Fibroblast of skin of scalp (primary cell): Measurements from ENCODE around the gene GRAP.

Source experiments
- DNase-seq: peaks from one replicate; pipeline ENCODE4 v3.0.0-alpha.2; 2013

GRAP gene

DNA sequence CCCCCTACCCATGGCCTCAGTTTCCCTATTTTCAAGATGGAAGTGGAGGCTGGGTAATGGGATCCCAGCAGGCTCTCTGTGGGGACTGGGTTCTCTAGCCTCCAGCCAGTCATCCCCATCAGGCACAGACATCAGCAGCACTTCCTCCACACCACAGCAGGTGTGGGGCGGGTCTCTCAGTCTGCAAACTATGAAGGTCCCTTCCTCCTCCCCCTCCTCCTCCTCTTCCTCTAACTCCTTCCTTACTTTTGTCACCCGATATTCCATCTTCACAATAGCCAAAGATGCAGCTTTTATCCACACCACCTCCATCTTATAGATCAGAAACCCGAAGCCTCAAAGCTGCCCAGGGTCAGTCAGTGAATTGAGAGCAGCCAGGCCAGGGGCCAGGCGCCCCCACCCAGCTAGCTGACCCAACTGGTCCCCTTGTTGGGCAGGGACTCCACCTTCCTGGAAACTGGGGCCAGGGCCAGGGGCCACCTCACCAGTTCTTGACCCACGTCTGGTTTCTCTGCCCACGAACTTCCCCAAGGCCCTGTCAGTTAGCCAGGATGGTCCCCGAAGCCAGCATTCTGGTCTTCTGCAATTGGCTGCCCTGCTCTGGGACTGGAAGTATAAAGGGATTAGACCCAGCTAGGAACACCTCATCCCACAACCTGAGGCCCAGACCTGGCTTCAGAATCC lies 44.7 kb downstream of the GRAP start:
- no peak for DNase-seq

DNA sequence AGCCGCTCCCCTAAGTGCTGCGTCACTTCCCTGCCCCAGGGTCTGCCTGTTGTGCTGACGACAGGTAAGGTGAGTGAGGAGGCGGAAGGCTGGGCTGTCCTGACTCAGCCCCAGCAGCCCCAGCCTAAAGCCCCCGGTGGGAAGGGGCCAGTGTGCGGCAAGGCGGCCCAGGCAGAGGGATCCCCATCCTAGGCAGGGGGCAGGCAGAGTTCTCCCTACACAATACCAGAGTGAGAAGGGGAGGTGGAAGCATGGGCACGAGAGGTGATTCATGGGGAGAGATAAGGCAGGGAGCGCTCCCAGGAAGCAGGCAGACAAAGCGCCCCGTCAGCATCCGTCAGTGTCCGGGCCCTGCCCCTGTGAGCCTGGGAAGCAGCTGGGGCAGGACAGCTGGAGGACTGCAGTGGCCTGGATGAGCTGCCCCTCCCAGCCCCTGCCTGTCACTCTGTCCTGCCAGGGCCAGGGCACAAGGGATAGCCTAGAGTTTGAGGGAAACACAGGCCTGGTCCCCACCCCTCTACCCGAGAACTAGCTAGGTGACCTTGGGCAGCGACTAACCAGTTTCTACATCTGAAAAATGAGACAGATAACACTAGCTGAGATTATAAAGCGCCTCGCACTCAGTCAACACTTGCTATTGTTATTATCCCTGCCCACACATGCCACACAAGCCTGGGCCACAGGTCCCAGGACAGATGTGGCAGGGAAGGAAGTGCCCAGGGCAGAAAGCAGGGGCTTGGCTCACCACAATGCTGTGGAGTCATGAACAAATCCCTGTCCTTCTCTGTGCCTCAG lies 46.0 kb downstream of the GRAP start:
- peak; percentile 12 for DNase-seq

DNA sequence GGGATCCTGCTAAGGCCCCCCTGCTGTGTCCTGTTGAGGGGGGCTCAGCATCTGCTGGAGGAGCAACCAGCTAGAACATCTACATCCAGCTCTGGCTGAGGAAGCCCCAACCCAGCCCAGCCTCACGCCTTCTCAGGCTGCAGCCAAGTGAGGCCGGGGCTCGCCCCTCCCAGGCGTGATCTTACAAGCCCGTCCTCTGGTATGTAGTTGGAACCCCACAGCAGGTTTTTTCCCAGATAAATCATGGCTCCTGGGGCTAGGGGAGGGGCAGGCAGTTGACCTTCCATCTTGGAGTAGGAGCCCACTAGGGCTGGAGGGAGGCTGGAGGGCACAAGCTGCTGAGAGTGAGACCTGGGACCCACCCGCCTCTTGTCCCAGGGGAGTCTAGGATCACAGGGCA lies 46.8 kb downstream of the GRAP start:
- no peak for DNase-seq

DNA sequence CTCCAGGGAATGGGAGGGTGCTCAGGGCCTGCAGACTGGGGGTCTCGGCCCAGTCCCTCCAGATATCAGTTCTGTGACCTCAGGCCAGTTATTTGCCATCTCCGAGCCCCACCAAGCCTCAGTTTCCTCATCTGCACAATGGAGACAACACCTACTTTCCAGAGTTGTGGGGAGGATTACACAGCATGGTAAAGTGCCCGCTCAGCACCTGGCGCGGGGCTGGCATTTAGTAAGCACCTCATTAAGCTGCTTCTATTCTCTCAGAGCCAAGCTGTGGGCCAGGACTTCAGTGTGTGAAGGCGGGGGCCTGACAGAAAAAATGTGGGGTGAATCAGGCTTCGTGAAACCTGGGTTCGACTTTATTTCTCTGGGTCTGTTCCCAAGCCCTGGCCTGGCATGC lies 47.4 kb downstream of the GRAP start:
- DNase-seq, result no peak

DNA sequence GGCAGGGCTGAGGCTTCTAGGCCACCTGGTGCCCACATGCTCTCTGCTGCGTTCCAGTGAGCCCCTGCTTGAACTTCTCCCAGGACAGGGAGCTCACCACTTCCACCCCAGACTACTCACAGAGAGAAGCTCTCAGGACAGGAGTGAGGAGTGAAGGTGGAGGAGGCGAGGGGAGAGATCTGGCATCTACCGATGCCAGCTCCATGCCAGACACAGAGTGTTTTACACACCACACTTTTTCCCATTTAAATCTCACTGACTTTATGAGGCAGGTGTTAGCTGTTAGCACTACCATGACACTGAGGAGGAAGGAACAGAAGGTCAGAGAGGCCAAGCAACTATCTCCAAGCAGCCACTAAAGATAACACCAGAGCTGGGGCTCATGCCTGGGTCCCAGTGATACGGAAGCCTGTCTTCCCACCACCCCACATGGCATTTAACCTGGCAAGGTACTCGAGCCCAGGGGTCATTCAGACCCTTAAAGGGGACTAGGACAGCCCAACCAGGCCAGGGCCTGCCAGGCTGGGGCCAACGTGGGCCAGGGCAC lies 49.0 kb downstream of the GRAP start:
- DNase-seq, result no peak

DNA sequence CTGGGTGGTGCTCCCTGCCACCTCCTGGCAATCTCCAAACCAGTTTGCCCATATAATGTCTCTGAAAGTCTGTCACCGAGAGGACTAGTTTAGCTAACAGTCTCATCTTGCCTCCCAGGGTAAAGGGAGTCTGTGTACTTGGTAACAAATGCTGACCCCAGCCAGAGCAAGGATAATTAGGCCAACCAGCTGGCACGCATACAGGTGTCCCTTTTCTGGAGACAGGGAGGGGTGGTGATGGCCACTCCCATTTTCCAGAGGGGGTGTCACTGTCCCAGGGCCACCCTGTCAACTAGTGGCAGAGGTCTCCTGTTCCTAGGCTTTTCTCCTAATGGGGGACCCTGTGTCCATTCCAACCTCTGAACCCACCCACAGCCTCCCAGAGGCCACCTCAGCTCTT lies 50.3 kb downstream of the GRAP start:
- no peak for DNase-seq

DNA sequence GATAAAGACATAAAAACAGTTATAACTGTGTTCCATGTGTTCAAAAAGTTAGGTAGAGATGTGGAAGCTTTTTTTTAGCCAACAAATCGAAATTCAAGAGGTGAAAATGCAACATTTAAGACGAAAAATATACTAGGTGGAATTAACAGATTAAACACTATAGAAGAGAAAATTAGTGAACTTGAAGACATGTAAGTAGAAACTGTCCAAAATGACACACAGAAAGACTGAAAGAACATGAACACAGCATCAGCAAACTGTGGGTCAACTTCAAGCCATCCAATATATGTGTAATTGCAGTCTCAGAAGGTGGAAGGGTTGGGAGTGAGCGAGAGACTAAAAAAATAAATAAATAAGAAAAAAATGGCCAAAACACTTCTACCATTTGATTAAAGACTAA lies 51.5 kb downstream of the GRAP start:
- no peak for DNase-seq

DNA sequence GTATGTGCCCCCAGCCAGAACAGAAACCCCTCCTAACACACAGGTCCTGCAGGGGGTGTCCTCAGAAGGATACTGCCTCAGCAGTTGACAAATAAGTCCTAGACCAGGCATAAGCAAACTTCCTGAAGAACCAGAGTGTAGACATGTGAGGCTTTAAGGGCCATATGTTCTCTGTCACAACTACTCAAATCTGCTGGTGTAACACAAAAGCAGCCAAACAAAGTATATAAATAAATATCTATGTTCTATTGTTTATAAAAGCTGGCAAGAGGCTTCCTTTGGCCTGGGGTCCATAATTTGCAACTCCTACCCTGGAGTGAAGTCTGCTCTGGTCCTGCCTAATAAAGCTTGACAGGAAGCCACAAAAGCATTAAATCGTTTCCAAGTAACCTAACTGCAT lies 52.1 kb downstream of the GRAP start:
- DNase-seq, result no peak

DNA sequence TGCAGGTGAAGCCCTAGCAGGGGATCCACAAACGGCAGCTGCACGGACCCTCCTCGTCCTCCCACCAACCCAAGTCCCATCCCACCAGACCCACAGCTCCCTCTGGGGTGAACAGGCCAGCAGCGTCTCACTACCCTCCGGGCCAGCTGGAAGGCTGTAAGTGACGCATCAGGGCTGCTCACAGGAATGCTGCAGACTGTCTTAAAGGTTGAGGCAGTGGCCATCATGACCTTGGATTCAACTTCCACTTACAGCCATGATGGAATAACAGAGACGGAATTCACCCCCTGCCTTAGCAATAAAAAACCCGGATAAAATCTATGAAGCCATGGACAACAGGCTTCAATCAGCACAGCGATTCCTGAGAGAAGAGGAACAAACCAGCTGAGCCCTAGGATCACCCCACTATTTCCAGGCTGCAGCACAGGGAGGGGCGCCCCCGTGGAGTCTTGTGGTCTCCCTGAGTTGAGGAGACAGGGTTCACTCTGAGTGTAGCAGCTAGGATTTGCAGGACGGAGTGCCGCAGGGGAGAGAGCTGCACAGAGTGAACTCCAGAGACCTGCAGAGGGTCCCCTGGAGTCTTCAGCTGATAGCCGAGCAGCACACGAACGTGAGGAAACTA lies 52.7 kb downstream of the GRAP start:
- peak; percentile 4 for DNase-seq

DNA sequence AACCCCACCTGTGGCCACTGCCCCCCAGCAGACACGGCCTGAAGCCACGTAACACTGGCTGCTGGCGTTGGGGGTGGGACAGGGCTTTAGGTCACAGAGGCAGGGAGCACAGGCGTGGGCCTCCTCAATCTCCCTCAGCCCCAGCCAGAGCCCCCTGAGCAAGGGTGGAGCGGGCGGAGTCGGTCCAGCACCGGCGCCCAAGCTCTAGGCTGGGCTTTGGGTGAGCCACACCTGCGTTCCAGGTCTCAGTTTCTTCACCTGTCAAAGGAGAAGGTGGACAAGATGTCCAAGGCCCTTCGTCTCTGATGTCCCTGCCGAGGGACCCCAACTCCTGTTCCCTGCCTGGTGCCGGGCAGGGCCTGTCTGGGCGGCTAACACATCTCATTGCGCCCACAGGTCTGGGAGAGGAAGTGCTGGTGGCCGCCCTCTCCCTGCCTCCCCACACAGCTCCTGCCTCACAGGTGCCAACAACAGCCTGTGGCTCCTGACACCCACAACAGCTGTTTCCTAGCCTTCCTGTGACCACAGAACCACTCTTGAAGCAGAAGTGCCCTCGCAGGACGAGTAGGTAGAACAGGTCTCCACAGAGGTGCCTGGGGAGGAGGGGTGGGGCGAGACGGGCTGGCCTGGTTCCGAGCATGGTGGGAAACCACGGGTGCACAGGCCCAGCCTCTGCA lies 54.2 kb downstream of the GRAP start:
- DNase-seq, result no peak

DNA sequence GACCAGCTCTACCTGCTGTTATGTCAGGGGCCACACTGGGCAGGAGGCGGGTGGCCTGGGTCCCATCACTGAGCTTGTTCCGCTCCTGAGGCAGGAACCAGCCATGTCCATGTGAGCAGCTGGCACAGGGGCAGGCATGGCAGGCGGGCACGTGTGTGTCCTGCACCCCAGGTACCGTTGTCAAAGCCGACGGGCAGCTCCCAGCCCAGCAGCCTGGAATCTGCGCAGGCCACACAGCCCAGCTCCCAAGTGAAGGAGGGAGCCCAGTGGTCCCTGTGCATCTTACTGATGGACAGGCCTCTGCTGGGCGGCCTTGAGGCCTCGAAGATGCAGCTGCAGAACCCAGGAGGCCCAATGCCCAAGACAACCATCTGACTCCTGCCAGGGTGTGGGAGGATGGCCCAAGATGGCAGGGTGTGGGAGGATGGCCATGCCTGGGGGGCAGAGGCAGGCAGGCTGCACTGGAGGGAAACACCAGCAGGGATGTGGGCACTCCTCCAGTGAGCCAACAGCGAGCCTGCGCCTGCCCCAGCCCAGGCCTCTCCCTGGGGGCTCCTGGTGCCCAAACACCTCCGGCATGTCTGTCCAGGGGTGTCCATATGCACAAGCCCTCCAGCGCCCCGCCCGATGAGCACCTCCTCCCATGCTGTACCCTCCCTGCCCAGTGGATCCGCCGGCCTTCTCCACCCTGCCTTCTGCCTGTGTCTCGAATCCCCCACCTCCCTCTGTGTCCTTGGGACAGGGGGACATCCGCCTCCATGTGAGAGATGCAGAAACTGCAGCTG lies 55.0 kb downstream of the GRAP start:
- DNase-seq, result no peak

DNA sequence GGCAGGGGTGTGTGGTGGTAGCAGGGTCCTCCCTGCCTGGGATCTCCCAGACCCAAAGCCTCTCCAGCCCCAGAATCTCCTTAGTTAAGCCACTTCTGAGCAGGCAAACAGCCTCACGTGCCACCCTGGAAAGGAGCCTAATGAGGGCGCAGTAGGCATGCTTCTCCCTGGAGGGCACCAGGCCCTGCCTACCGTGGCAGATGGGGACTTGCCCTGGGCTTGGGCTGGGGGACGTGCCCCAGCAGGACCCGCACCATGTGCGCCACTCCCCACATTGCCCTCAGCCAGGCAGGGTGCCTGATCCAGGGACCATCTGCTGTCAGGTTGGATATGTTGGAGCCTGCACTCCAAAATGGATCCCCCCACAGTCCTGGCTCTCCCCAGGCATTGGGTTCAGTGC lies 56.4 kb downstream of the GRAP start:
- no peak for DNase-seq

DNA sequence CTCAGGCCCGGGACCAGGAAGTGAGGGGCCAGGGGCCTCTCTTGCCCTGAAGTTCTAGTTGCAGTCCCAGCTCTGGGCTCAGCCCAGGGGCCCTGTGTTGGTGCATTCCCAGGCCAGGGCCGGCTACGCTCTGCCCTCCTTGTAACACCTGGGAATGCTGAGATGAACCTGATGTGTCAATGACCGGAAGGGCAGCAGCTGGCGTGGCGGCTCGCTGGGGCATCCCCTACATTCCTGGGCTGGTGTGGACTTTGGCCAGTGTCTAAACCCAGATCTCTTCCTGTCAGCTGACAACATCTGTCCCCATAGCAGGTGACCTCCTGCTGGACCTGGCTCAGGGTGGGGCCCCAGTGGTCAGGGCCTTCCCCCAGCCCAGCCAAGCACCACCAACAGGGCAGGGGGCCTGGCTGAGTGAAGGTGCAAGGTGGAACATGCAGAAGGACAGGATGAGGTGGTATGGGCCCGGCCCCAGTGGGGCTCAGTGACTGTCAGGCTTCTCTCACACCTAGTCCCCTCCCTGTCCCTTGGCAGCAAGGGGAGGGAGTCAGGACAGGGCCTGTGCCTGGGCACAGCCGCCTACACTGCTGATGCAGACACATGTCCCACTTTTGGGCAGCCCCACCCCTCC lies 58.1 kb downstream of the GRAP start:
- DNase-seq, result no peak

DNA sequence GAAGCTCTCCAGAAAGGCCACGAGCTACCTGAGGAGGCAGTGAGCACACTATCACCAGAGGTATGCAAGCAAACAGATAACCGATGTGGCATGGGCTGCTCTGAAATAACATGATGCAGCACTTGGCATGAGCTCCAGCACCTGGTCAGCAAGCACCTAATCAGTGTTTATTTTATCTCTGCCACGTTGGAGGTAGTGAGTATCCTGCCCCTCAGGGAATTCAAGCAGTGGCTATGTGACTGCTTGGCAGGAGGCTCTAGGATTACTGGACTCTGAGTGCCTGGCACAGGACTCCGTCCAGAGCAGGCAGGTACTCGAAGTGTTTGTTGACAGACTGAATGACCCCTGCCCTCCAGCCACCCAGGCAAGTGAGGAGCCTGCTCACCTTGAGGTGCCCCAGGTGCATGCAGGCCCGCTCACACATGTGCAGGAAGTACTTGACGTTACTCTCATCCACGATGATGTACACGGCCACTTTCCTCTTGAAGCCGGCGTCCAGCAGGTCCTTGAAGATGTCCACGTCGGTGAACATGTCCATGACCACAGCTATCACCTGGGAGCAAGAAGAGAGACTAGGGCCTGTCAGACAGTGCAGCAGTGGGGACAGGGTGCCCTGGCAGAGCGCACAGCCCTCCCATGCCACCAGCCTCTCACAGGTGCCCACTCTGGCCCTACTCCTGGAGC lies 58.8 kb downstream of the GRAP start:
- no peak for DNase-seq

DNA sequence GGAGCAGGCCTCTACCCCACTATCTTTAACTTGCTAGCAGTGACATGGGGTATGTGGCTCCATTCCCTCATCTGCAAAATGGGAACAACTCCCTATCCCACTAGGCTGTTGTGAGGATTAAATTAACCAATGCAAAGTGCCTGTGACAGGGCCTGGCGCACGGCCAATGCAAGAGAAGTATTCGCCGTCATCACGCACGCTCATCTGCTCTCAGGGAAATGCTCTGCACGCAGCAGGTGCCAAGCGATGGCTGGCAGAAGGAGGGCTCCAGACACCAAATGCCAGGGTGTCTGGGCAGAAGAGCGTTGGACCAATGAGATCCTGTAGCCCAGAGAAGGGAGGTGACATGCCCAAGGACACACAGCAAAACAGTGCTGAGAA lies 59.5 kb downstream of the GRAP start:
- no peak for DNase-seq

DNA sequence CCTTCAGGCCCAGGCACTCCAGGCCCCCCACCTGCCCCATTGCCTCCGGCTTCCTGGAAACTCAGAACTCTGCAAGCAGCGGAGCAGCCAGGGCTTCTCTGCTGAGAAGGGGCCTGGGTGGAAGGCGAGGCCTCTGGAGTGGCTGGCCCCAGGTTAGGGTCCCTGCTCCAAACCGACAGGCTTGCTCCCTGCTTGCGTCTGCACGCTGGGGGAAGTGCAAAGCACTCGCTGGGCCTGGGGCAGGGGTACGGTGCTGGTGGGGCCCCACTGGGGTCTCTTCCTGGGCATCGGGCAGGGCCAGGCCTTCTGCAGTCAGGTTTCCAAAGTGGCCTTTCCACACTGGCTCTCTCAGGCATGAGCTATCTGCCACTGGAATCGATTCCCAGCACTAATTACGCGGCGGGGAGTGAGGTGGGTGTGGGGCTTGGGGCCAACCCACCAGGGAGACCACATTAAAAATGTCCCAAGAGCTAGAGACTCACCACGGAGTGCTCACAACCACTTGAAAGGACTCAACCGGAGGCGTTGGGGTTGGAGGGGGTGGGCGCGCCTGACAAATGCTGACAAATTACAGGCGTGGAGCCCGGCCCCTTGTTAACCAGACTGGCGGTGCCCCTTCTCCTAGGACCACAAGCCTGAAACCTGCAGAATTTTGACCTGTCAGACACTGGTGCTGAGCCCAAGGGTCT lies 60.1 kb downstream of the GRAP start:
- no peak for DNase-seq

DNA sequence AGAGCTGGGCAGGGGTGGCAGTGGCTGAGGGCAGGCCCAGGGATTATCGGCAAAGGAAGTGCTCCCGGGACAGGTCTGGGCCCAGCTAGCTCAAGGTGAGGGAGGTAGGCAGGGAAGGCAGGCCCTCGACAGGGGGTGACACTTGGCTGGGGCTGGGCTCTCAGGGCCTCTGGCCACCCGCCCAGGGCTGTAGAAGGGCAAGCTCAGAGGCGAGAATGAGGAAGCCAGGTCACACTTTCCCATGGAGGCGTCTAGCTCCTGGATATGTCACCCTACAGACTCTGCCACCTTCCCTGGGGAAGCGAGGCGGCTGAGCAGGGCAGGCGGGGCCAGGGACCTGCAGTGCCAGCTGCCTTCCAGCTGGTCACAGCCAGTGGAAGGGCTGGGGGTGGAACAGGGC lies 61.3 kb downstream of the GRAP start:
- no peak for DNase-seq

DNA sequence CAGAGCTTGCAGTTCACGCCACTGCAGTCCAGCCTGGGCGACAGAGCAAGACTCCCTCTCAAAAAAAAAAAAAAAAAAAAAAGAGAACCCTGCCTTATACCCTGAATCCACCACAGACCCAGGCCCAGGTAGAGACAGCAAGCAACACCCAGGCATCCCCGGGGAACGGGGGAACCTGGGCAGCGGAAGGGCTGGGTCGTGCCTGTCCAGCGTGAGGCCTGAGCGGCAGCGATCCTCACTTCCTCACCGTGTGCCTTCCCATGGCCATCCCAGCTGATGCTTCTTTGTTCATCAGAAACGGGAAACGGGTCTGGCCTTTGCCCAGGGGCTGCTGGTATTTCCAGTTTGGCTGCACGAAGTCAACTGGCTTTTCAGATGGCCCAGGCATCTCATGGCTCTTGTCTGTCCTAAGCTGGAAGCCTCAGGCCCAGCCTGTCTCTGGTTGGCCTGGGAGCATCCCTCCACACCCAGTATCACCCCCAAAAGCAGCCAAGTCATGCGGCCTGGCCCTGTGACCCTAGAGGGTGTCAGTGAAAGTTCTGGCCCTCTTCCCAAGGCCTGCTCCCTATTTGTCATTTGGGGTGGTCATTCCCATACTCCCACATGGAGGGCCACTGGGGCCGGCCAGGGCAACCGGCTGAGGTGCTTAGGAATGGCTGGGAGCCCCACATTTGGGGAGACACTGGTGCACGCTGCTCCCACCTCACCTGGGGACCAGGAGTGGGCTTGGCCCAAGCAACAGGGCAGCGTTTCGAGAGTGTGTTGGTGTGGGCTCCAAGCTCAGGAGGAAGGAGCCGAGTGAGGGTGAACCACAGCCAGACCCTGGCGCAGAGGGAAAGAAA lies 62.3 kb downstream of the GRAP start:
- no peak for DNase-seq

DNA sequence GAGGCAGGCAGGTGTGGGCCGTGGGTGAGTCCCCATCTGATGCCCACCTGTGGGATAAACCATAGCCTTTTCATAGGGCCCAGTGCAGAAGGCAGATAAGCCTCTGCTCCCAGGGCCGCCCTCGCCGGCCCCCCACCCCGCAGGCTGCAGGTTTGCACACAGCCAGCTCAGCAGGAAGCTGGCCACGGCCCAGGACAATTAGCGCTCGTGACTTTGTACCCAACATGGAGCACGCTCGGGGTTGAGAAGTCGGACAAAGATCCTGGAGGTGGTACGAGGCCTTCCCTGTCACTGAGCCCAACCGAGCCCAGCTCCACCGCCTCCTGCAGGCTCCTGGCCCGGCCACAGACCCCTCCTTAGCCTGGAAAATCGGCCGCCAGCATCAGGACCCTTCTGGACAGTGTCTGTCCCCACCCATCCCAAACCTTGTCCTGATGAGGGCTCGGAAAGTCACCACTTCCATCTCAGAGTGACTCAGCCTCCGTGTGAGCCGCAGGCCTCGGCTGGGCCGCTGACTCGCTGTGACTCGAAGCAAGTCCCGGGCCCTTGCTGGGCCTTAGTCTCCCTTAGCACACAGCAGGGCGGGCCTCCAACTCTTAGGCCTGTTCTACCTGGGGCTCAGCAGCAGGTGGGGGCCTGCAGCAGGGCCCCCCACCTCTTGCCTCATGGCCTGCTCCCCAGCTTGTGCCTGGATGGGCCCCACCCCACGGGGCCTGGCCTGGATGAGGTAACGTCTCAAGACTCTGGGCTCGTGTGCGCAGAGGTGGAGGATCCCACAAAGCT lies 64.9 kb downstream of the GRAP start:
- peak; percentile 75 for DNase-seq
